Fibroblast of pulmonary artery (primary cell): Measurements from ENCODE around the gene C1QTNF8.

Experiments
- DNase-seq: peaks from one replicate; pipeline ENCODE4 v3.0.0-alpha.2; 2010; ENCODE audit warnings: low read depth
- H3K4me3 ChIP-seq: replicated peaks from 2 replicates; pipeline ENCODE4 v1.5.1; 2011; ENCODE audit warnings: low read depth, mild to moderate bottlenecking, control low read depth, low read length, moderate library complexity
- CTCF ChIP-seq: IDR thresholded peaks from 2 replicates; pipeline ENCODE4 v1.5.1; 2011; ENCODE audit warnings: mild to moderate bottlenecking, control low read depth, low read length, inconsistent platforms; ENCODE audit errors: missing control alignments

C1QTNF8 gene

DNA sequence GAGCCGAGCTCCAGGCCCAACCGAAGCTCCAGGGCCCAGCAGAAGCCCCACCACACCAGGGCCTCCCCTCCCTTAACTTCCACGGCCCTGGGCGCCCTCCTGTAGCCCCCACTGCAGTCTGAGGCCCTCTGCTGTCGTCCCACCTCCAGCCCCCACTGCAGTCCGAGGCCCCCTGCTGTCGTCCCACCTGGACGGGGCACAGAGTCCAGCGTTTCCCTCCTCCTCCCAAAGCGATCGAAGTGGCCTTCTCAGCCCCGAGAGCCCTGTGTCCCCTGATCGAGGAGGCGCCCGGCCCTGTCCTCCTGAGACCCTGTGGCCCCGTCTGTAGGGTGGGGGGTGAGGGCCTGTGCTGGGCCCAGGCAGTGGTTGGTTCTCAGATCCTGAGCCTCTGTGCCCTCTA, 31.1 kb upstream of the C1QTNF8 start:
- no peak for DNase-seq
- H3K4me3 ChIP-seq, result no peak overlapping the region
- TF ChIP-seq CTCF, result no peak

- DNase-seq, result no peak
- no peak for TF ChIP-seq CTCF
- no peak overlapping the region for H3K4me3 ChIP-seq
Observed at GRCh38 chr16:1126586-1126985, 30.5 kb upstream of the C1QTNF8 start.

GRCh38 chr16:1126044-1126443, 30.0 kb upstream of the C1QTNF8 start:
- no peak for TF ChIP-seq CTCF
- no peak for DNase-seq
- H3K4me3 ChIP-seq, result no peak overlapping the region

DNA sequence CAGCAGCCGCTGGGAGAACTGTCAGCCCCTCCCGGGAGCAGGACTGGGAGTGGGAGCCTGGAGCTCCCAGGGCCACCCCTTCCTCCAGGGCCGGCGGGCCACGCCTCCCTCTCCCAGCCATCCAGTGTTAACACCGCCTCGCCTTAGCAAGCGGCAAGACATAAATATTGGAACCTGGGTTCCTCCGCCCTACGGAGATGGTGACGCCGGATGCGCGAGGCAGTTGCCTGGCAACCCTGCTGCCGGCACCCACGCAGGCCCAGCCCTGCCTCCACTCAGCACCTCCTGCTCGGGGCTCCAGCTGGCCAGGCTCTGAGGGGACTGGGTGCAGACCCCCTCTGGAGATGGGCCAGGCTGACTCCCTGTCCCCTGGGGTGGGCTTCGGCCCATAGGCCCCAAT, 29.4 kb upstream of the C1QTNF8 start:
- H3K4me3 ChIP-seq, result no peak overlapping the region
- DNase-seq, result peak; percentile 26
- TF ChIP-seq CTCF, result no peak

DNA sequence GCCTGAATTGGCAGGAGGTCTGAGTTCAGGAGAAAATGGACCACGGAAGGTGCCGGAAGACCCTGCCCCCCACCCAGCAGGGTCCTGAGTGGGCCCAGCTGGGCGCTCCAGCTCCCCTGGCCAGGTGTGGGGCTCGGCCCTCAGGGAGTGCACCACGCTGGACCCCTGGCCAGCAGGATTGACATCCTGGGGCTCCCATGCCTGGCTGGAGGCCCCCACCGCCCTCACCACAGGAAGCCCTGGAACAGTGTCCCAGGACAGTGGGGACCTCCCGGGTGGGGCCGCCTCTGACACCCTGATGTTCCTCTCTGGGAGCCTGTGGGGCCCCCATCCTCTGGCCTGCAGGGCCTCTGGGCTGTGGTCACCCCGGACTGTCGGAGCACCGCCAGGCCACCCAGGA, 28.8 kb upstream of the C1QTNF8 start:
- DNase-seq, result no peak
- no peak overlapping the region for H3K4me3 ChIP-seq
- TF ChIP-seq CTCF, result no peak

DNA sequence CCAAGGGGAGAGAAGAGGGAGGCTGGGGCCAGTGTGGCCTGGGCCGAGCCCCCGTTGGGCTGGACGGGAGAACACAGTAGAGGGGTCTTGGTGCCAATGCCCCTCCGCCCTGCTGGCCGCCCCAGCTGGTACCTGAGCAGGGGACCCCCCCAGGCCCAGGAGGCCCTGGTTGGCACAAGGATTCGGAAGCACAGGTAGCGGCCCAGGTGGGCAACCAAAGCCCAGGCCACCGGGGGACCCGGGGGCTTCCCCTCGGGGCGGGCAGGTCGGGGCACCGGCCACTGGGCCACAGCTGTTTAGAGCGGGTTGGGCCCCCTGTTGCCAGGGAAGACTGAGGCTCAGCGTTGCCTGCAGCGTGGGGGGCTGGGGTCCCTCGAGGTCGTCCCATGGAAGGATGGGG, 28.2 kb upstream of the C1QTNF8 start:
- H3K4me3 ChIP-seq, result no peak overlapping the region
- no peak for TF ChIP-seq CTCF
- DNase-seq, result no peak

- no peak for TF ChIP-seq CTCF
- no peak overlapping the region for H3K4me3 ChIP-seq
- DNase-seq, result no peak
Observed at GRCh38 chr16:1123525-1124230, 27.6 kb upstream of the C1QTNF8 start.
